T follicular helper cell (primary cell): ENCODE results near the gene SPOCD1.

Experiments
- DNase-seq: peaks from one replicate; pipeline ENCODE4 v3.0.0-alpha.2; 2020; ENCODE audit warnings: low read depth

SPOCD1 gene

DNA sequence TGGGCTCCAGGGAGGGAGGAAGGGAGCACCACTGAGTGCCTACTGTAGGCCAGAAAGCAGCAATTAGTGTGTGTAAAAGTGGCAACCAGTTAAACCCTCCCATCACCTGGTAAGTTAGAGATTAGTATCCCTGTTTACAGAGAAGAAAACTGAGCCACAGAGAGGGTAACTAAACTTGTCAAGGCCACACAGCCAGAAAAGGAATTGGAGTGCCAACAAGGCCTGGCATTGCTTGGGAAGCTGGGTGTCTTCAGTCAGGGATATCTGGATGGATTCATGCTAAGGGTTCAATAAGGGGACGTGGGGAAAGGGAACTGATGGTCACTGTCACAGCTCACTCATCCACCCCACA lies 28.1 kb downstream of the SPOCD1 start:
- no peak for DNase-seq

DNA sequence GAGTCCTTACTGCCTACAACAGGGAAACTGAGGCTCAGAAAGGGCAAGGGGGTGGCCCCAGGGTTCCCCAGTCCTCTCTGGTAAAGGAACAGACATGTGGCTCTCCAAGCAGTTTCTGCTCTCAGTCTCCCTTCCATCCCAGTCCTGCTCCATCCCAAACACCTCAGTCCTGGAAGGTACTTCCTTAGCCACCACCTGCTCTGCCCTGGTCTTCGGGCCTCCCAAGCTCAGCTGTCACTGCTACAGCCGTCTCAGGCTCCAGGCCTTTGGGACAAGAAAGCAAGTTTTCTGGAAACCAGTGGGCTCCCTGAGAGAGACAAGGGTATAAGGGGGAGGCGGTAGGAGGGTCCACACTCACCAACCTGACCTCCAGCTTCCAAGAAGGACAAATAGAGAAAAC lies 28.6 kb downstream of the SPOCD1 start:
- no peak for DNase-seq

DNA sequence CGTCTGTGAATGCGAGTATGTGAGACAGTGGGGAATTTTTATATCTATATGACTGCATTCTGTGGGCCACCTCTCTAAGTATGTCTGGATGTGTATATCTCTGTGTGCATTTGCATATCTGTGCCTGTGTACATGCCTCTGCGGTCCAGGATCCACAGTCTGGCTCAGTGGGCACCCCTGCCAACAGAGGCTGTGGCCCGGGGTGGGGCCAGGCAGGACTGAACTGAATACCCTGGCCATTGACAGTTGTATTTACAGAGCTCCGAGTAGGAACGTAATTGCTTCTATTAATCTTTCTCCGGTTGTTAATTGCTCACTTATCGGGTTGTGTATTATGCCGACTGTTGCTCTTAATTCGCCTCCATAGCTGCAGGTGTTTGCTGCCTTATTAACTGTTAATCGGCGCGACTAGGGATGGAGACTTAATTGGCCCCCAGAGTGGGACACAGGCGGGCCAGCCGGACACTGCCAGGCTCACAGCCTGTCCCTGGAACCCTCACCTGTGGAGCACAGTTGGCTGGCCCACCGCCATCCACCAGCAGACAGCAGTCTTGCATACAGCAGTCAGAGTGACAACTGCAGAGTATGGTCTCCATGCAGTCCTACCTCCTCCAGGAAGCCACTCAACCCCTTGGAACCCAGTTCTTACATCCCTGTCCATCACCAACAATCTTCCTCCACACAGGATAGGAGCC lies 29.3 kb downstream of the SPOCD1 start:
- DNase-seq, result no peak

DNA sequence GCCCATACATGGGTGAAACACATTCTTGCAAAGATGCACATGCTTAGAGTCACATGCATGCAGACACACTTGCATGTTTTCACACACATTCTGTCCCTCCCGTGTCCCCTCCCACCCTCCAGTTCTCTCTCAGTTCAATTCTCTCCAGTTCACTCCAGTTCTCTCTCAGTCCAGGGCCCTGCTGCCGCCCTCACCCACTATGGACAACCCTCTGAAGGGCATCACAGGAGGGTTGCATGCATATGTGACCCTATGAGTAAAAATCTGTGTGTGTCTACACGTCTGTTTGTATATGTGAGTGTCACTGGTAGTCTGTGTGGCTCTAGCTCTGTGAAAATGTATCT lies 29.9 kb downstream of the SPOCD1 start:
- no peak for DNase-seq

DNA sequence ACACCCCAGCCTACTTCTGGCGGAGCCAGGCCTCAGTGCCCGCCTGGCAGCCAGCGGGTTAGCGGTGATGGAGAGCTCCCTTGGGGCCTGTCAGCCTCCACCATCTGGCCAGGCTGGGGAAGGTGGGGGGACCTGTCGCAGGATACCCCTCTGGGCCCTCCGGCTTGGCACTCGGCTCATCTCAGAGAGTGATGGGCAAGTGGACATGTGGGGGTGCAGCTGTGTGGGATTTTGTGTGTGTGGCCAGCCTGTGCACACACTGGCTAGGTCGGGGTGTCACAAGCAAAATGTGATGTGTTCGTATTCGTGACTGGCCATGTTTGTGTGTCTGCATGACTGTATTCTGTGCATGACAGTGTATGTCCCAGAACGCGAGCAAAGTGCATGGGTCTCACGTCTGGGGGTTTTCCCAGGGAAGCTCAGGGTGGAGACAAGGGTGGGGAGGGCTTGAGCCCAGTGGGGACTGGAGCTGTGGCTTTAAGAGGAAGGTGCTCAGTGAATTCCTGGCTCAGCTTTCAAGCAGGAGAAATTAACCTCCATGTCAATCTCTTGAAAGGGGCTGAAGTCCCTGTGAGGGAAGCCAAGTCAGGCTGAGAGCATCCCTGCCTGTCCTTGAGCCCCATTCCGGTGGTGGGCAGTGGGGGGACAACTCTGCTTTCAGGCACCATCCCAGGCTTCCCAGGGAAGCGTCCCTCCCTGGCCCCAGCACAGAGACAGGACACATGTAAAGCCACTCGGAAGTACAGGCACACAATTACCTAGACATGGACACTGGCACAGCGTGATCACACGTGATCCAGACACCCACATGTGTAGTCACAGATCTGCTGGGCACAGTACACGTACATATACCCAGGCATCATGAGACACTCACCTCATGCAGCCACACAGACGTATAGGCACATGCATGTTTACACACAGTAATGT lies 30.5 kb downstream of the SPOCD1 start:
- no peak for DNase-seq

DNA sequence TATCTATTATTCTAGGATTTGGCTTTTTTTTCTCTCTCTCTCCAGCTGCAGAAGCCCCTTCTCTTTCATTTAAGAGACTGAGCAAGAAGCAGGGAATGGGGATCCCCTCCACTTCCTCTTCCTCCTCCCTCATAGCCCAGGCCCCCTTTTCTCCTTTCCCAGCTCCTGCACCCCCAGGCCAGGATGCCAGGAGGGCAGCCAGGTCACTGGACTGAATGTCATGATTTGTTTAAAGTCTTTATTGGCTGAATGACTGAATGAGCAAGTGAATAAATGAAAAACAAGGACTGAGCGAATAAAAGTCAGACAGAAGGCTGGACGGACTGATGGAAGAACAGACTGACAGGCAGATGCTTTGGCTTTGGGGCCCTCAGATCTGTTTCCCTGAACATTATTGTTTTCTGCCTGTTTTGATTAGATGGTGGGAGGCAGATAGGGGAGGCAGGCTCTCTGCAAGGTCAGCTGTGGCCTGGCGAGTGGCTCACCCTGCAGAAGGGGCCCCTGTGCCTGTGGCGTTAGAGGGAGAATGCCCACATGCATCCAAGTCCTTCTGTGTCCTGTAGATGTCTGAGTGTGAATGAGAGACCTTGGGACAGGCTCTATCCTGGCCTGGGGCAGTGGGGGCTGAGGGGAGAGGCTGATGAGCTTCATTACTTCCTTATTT lies 31.3 kb downstream of the SPOCD1 start:
- DNase-seq, result no peak

DNA sequence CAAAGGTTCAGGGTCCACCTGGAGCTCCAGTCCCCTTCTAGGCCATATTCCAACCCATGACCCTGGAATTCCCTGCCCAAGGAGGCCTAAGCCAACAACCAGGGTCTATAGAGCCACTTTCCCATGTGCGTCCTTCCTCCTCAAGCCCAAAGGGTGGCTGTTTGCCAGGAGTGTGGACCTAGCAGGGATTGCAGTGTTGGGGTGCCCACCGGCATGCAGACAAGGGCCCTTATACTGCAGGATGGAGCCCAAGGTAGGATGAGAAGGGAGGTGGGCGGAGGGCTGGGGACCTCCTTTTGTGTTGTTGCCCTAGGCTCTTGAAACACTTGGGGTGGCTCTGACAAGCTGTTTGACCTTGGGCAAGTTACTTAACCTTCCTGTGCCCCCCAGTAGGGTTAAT lies 32.0 kb downstream of the SPOCD1 start:
- DNase-seq, result no peak

DNA sequence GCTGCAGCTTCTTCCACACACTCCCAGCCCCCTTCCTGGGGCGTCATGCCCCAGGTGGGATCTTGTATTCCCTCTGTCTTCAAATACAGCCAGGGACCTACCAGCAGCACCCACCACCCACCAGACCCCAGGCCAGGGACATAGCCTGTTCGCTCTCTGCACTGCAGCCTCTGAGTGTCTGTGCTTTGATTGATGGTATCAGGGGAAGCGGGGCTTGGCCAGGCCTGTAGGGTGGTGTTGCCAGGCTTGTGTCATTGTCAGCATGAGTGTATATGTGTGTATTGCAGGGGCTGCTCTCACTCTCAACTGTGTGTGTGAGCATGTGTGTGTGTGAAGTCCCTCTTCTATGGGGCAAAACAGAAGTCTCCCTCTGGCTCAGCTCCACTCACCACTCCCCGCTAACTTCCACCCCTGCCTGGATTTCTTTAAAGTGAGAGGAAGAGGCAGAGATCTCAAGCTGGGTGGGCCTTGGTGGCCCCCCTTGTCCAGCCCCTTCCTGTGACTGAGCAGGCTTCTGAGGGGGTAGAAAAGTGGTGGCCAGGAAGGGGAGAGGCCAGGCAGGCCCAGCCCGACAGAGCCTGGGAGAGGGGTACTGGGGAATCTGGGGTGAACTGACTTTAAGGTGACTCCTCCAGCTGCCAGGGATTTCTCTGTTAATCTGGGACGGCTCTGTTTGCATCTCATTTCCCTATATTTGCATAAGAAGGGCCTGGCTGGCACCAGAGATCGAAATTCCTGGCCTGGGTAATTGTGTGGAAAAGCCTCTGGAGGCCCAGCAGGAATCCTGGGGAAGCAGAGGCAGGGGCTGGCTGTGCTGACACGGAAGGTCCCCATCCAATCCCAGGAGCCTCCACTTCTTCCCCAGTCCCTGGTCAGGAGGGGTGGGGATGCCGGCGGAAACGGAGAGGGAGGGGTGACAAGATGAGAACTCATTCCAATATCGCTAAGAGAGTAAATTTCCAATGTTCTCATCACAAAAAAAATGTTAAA lies 33.1 kb downstream of the SPOCD1 start:
- DNase-seq, result no peak

DNA sequence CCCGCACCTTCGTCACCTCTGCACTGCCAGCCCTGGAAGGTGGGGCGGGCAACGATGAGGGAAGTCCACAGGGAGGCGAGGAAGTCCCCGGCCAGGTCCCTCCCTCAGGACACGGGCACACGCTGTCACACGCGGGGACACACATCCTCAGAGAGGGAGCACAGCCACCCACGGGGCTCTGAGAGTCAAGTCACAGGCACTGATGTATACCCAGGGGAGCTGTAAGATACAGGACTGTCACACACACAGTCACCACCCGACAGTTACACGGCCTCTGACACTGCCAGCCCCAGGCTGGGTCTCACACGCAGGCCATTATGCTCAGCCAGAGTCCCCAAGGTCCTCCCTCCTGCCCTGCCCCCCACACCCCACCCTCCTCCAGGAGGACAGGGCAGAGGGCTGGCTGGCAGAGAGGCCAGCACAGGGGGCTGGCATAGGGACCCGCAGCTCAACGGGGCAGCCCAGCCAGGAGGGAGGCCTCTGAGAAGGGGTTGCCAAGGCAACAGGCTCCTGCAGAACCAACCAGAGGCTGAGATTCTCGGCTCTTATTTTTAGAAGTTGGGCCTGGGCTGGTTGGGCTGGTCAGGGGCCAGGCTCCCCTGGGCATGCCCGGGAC lies 34.0 kb downstream of the SPOCD1 start:
- no peak for DNase-seq

DNA sequence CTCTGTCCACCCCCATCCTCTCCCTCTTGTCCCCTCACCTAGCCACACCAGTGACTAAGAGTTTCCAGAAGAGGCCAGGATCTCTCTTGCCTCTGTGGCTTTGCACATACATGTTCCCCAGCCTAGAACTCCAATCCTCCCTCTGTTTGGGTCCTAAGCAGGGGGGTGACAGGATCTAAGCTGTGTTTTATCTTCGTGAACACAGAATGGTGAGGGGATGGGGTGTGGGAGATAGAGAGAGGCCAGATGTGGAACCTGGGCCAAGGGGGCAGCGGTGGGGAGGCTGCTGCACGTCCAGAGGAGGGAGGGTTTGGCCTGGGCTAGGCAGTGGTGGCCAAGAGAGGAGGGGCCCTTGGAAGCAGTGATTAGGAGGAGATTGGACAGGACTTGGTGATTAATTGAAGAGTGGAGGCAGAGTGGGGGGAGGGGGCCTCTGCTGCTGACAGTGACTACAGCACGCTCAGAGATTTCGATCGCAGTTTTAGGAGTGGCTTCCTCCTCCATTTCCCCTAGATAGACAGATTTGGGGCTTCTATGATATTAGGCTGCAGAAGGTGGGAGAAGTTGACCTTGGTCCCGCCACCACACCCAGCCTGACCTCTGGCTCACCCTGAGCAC lies 34.6 kb downstream of the SPOCD1 start:
- no peak for DNase-seq

DNA sequence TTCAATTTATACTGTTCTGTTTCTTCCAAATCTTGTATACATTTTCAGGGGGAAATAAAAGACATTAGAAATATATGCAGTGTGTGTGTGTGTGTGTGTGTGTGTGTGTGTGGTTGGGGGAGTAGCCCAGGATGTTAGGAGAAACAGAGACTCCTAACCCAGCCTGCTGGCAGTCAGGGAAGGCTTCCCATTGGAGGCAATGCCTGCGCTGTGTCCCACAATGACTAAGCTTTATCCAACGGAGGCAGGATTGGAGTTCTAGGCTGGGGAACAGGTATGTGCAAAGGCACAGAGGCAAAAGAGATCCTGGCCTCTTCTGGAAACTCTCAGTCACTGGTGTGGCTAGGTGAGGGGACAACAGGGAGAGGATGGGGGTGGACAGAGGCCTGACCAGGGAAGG lies 35.2 kb downstream of the SPOCD1 start:
- DNase-seq, result no peak

DNA sequence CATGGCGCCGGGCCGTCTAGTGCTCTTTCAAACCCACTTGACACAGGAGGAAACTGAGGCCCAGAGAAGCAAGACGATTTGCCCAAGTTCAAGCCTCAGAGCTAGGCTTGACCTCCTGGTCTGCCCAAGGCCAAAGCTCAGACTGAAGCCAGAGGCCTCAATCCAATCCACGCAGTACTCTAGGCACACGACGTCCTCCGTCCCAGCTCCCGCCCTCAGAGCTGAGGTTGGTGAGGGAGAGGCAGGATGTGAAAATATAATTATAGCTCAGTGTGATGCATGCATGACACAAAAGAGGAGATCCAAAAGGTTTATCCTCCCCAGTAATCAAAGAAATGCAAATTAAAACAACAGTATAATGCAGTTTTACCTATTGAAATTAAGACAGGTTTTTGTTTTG lies 36.1 kb downstream of the SPOCD1 start:
- DNase-seq, result no peak

DNA sequence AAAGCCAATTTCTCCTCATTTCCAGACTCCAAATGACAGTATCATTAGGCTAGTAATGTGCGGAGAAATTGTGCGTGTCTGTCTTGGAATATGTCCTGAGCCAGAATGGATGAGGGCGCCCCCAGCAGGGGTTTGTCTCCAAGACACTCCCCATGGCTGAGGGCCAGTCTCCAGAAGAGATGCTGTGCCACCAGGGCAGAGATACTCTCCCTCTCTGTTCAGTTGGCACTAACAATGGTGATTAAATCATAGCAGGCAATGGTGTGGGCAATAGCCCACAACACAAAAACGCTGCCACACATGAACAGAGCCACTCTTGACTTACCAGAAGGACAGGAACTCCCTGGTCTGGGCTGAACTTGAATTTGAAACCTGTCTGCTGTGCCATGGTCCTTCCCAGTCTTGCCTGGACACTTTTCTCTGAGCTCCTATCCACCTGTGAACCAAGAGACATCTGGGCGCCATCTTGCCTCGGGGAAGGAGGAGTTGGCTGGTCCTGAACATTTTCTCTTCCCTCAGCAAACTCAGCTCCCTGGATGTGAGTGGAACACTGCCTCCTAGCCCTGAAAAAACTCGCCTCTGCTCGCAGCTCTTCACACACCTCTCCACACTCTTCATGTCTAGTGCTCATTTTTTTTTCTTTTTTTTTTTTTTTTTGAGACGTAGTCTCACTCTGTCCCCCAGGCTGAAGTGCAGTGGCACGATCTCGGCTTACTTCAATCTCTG lies 36.9 kb downstream of the SPOCD1 start:
- no peak for DNase-seq

DNA sequence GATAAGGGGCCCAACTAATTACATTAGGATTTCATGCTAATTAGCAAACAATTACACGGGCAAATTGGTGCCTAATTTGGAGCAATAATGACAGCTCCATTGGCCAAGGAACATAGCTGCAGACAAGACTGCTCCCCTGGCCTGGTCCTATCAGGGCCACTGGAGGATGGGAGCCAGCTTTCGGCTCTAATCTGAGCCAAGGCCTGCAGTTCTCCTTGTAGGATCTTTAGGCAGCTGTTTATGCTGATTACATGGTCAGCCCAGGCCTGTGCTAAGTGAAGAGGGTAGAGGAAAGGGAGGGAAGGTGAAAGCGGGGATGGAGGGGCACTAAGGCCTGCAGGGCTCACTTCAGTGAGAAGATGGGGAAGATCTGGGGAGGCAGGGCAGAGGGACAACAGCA lies 39.3 kb downstream of the SPOCD1 start:
- DNase-seq, result no peak

DNA sequence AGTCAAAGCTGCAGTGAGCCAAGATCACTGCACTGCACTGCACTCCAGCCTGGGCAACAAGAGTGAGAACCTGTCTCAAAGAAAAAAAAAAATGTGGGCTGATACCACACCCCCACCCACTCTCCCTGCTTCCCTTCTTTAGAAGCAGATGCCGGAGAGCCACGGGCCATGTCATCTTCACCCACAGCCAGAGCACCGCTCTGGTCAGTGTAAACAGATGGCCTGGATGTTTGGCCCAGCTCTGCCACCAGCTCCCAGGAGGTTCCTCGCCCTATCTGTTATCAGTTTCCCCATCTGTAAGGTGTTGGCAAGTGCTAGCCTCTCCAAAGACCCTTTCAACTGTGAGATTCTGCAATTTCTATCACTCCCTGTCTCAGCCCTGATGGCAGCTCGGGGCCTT lies 39.8 kb downstream of the SPOCD1 start:
- no peak for DNase-seq

DNA sequence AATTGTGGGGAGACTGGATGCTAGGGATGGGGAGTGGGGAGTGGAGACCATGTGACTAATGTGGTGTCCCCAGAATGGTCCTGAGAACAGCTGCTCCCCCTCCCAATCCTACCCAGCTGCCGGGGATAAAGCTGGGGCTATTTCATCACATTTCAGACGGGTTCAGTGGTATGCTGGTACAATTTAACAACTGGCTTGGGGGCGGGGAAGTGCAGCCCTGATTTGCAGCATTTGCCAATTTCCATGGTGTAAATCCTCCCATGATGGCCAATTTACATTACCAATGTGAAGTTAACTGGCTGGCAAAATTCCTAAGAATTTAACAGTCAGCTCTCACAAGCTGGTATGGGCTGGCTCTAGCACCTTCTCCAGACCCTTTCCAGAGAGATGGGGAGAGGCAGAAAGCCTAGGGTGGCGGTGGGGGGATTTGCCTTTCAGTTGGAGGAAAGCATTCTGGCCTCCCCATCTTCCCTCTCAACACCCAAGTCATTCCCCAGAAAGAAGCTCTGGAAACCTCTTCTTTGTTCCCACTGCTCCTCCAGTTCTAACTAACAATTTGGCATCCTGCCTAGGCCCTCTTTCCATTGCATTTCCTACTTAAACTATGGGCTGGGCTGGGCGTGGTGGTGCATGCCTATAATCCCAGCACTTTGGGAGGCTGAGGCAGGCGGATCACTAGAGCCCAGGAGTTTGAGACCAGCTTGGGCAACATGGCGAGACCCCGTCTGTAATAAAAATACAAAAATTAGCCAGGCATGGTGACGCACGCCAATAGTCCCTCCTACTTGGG lies 40.4 kb downstream of the SPOCD1 start:
- DNase-seq, result no peak

DNA sequence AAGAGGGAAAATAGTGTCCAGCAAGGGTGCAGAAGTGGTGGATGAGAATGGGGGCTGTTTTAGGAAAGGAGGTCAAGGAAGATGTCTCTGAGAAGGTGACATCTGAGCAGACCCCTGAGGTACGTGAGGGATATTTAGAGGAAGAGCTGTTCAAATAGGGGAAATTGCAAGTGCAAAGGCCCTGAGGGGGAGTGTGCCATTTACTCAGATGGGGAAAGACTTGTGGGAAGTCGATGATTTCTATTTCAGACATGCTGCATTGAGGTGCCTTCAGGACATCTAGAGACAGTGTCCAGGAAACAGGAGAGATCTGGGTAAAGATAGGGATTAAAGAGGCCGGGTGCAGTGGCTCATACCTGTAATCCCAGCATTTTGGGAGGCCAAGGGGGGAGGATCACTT lies 41.3 kb downstream of the SPOCD1 start:
- no peak for DNase-seq

DNA sequence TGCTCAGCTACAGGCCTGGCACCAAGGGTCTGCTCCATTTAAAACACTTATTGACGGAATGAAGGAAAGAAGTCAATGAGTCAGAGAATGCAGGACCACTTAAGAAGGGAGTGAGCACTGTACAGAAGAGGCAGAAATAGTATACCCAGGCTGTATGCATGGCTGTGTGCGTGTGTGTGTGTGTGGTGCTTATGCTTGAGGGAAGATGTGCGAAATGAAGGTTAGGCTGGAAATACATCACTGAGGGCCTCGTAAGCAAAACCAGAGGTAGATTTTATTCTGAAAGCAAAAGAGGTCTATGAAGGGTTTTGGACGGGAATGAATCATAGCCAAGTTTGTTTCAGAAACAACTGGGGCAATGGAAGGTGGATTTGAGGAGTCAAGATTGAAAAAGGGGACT lies 42.0 kb downstream of the SPOCD1 start:
- no peak for DNase-seq

DNA sequence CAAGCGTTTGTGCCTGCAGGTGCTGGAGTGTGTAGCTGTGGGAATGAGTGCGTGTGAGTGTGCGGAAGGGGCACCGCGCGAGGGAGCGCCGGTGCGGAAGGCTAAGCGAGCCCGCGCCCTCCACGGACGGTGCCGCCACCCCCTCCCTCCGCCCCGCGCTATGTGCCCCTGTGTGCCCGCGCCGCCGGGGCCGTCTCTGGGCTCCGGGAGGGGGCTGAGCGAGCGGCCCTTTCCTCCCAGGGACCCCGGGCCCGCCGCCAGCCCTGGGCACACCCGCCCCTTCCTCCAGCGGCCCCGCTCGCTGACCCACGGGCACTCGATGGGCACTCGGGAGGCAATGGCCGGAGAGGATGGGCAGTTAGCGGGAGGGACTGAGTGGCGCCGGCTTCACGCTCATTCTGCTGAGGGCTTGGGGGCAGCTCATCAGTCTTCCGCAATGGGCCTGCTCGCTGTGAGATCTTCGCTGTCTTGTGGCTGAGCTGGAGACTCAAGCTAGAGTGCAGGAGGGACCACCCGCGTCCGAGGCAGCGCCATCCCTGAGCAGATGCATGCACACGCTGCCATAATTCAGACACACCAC lies 43.1 kb downstream of the SPOCD1 start:
- DNase-seq, result no peak
